Measurements from ENCODE around the gene KIF20A.

DNA sequence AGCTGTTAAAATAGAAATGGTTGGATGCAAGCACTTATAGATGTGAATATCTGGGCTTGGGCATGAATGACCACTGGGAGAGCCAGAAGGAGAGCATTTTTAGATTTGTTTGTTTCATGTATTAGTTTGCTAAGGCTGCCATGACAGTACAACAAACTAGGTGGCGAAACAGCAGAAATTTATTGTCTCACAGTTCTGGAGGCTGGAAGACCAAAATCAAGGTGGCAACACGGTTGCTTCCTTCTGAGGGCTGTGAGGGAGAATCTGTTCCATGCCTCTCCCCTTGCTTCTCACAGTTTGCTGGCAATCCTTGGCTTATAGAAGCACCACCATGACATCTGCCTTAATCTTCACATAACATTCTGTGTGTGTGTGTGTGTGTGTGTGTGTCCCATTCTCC is 54.4 kb downstream of the KIF20A start:
- TF ChIP-seq EZH2phosphoT487 (IDR thresholded peaks at IDR 0.05; ENCODE audit: borderline replicate concordance, low read length) = no peak
- TF ChIP-seq, protein P1, sequence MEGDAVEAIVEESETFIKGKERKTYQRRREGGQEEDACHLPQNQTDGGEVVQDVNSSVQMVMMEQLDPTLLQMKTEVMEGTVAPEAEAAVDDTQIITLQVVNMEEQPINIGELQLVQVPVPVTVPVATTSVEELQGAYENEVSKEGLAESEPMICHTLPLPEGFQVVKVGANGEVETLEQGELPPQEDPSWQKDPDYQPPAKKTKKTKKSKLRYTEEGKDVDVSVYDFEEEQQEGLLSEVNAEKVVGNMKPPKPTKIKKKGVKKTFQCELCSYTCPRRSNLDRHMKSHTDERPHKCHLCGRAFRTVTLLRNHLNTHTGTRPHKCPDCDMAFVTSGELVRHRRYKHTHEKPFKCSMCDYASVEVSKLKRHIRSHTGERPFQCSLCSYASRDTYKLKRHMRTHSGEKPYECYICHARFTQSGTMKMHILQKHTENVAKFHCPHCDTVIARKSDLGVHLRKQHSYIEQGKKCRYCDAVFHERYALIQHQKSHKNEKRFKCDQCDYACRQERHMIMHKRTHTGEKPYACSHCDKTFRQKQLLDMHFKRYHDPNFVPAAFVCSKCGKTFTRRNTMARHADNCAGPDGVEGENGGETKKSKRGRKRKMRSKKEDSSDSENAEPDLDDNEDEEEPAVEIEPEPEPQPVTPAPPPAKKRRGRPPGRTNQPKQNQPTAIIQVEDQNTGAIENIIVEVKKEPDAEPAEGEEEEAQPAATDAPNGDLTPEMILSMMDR (IDR thresholded peaks at IDR 0.05; ENCODE audit: low read depth, low read length, poor library complexity, severe bottlenecking) = no peak

All from DOHH2 (cell line).